ENCODE results near the gene ZNF888.
"Not testable (repeated sequence)": the region's sequence is repeated elsewhere in the genome, so short reads cannot be mapped to it uniquely, and the experiment has no call there.

ZNF888 gene

GRCh38 chr19:52941523-52941922 is 18.3 kb upstream of the ZNF888 start:
- DNase-seq: not testable (repeated sequence)

GRCh38 chr19:52940905-52941304 is 17.7 kb upstream of the ZNF888 start:
- not testable (repeated sequence) for DNase-seq

GRCh38 chr19:52938761-52939160 is 15.5 kb upstream of the ZNF888 start:
- no peak for DNase-seq

GRCh38 chr19:52936954-52937325 is 13.7 kb upstream of the ZNF888 start:
- DNase-seq: no peak

- no peak for DNase-seq
Measured at GRCh38 chr19:52936151-52936953, 13.1 kb upstream of the ZNF888 start.

GRCh38 chr19:52935434-52935833 is 12.2 kb upstream of the ZNF888 start:
- no peak for DNase-seq

- not testable (repeated sequence) for DNase-seq
Measured at GRCh38 chr19:52924641-52925040, 1.4 kb upstream of the ZNF888 start.

- no peak for DNase-seq
Measured at GRCh38 chr19:52923778-52924593, 758 bp upstream of the ZNF888 start.

GRCh38 chr19:52917531-52917930 is 5.7 kb downstream of the ZNF888 start:
- no peak for DNase-seq

- no peak for DNase-seq
Measured at GRCh38 chr19:52910648-52911047, 12.6 kb downstream of the ZNF888 start.

GRCh38 chr19:52904052-52904780 is 19.0 kb downstream of the ZNF888 start:
- not testable (repeated sequence) for DNase-seq

- no peak for DNase-seq
Measured at GRCh38 chr19:52901842-52902241, 21.4 kb downstream of the ZNF888 start.

GRCh38 chr19:52898596-52898995 is 24.6 kb downstream of the ZNF888 start:
- DNase-seq: not testable (repeated sequence)

- DNase-seq: no peak
Measured at GRCh38 chr19:52898101-52898500, 25.1 kb downstream of the ZNF888 start.

- DNase-seq: peak; percentile 84
Measured at GRCh38 chr19:52897138-52897935, 25.9 kb downstream of the ZNF888 start, which contains the start of gene ZNF320. ZNF320 (minus strand) TSS chr19:52897635; CDS start chr19:52890255, 7,380 bp downstream.

- no peak for DNase-seq
Measured at GRCh38 chr19:52896431-52897137, 26.6 kb downstream of the ZNF888 start.

GRCh38 chr19:52891336-52891735 is 31.9 kb downstream of the ZNF888 start:
- no peak for DNase-seq

GRCh38 chr19:52889931-52890330 is 33.3 kb downstream of the ZNF888 start:
- DNase-seq: no peak

GRCh38 chr19:52889076-52889475 is 34.2 kb downstream of the ZNF888 start:
- no peak for DNase-seq

GRCh38 chr19:52880895-52881389 is 42.3 kb downstream of the ZNF888 start:
- DNase-seq: no peak

- not testable (repeated sequence) for DNase-seq
Measured at GRCh38 chr19:52872996-52873395, 50.2 kb downstream of the ZNF888 start.
